ENCODE data around the gene CRYBG1. TPM values are rescaled to one million over a fixed set of nuclear protein-coding genes. Genes with fewer than 3 reads are reported as not detected.
"Not testable (repeated sequence)": the region's sequence is repeated elsewhere in the genome, so short reads cannot be mapped to it uniquely, and the experiment has no call there.

The CRYBG1 gene
- polyA plus RNA-seq, 6 donors from 2014 or later, result 9.7 to 19.0 (median 13.5) TPM

GRCh38 chr6:106511288-106512047, 151.0 kb downstream of the CRYBG1 start:
- DNase-seq (peak; percentile 29), ATAC-seq (ENCODE audit: low read depth in 2 of 2) (peak; percentile 9 to 11)
- Mint-ChIP-seq H3K27me3 (peaks cover 0 to 3% (median 0%) of the 10 kb centered on the region in 3 donors), H3K27ac (peak overlapping the region; percentile 78 to 96 (median 92)), H3K36me3 (no peaks in the 10 kb centered on the region), H3K4me3 (peak overlapping the region; percentile 91 to 99 (median 98)), H3K4me1 (peaks cover 36 to 57% (median 39%) of the 10 kb centered on the region in 3 donors), H3K9me3 (no peaks in the 10 kb centered on the region)

DNA sequence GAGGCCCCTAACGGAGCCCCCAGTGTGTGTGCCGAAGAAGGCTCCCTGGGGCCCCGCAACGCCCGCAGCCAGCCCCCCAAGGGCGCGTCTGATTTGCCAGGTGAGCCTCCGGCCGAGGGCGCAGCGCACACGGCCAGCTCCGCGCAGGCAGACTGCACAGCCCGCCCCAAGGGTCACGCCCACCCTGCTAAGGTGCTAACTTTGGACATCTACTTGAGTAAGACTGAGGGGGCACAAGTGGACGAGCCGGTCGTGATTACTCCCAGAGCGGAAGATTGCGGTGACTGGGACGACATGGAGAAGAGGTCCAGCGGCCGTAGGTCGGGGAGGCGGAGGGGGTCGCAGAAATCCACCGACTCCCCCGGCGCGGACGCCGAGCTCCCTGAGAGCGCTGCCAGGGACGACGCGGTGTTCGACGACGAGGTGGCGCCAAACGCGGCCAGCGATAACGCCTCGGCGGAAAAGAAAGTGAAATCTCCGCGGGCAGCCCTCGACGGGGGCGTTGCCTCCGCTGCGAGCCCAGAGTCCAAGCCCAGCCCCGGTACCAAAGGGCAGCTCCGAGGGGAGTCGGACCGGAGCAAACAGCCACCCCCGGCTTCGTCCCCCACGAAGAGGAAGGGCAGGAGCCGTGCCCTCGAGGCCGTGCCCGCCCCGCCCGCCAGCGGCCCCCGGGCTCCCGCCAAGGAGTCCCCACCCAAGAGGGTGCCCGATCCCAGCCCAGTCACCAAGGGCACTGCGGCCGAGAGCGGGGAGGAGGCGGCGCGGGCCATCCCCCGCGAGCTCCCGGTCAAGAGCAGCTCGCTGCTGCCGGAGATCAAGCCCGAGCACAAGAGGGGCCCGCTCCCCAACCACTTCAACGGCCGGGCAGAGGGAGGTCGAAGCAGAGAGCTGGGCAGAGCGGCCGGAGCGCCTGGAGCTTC, 151.8 kb downstream of the CRYBG1 start:
- H3K36me3 Mint-ChIP-seq, result no peaks in the 10 kb centered on the region
- peak overlapping the region; percentile 91 to 99 (median 98) for H3K4me3 Mint-ChIP-seq
- H3K27ac Mint-ChIP-seq, result peak overlapping the region; percentile 84 to 98 (median 94)

GRCh38 chr6:106512968-106513574, 152.6 kb downstream of the CRYBG1 start:
- no peaks in the 10 kb centered on the region for H3K9me3 Mint-ChIP-seq
- peaks cover 39 to 68% (median 45%) of the 10 kb centered on the region in 3 donors for H3K4me1 Mint-ChIP-seq
- H3K36me3 Mint-ChIP-seq, result no peaks in the 10 kb centered on the region
- H3K27me3 Mint-ChIP-seq, result no peaks in the 10 kb centered on the region
- DNase-seq (peak; percentile 8), ATAC-seq (ENCODE audit: low read depth in 2 of 2) (no peak)
- peak overlapping the region; percentile 91 to 99 (median 98) for H3K4me3 Mint-ChIP-seq
- peak overlapping the region; percentile 69 to 97 (median 91) for H3K27ac Mint-ChIP-seq

More for the DNA sequence above, 151.8 kb downstream of the CRYBG1 start:
- Mint-ChIP-seq H3K9me3 (no peaks in the 10 kb centered on the region), H3K27me3 (no peaks in the 10 kb centered on the region), H3K4me1 (peaks cover 39 to 64% (median 45%) of the 10 kb centered on the region in 3 donors)
- DNase-seq (peak; percentile 81), ATAC-seq (ENCODE audit: low read depth in 2 of 2) (peak; percentile 65 to 67)

DNA sequence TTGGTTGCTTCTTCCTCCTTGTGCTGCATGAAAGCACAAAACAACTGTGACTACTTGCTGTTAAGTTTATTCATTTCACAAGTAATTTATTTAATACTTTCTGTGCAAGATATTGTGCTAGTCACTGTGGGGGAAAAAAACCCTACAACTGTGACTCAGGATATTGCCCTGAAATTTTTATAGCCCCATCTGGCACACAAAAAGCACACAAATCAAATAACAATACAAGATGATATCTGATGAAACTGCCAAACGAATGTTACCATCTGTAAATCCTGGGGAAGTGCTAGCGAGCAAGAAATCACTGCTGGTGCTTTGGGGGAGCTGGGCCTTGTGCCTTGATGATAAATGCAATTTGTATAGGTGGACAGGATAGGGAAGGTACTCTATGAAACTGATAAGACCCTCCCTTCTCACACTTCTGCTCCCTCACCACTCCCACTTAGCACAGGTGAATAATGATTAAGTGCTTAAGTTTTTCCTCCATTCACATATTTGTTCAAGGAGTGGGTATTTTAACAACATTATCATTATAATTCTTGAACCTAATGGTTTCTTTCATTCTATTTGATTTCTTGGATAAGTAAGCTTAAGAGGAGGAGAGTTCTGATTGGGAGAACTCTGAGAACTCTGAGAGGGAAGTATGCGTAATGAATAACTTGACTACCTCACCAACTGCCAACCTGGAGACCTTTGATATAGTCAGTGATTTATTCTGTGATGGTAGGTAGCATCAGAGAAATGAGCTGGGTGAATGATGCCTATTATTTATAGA, 153.5 kb downstream of the CRYBG1 start:
- ATAC-seq (ENCODE audit: low read depth in 2 of 2) (no peak), DNase-seq (peak; percentile 39)
- Mint-ChIP-seq H3K9me3 (no peaks in the 10 kb centered on the region), H3K4me3 (peak overlapping the region; percentile 91 to 99 (median 98)), H3K27ac (peak overlapping the region; percentile 69 to 97 (median 91)), H3K4me1 (peaks cover 40 to 69% (median 47%) of the 10 kb centered on the region in 3 donors), H3K27me3 (no peaks in the 10 kb centered on the region), H3K36me3 (no peaks in the 10 kb centered on the region)

GRCh38 chr6:106514583-106514885, 154.0 kb downstream of the CRYBG1 start:
- Mint-ChIP-seq H3K4me1 (peaks cover 43 to 69% (median 49%) of the 10 kb centered on the region in 3 donors), H3K9me3 (no peaks in the 10 kb centered on the region), H3K36me3 (no peaks in the 10 kb centered on the region), H3K27ac (peak overlapping the region in 2 of 6 donors; percentile 93 to 97), H3K27me3 (no peaks in the 10 kb centered on the region), H3K4me3 (peak overlapping the region; percentile 91 to 99 (median 98))
- DNase-seq, result no peak
- no peak for ATAC-seq (ENCODE audit: low read depth in 2 of 2)

GRCh38 chr6:106515582-106515981, 155.1 kb downstream of the CRYBG1 start:
- peak overlapping the region in 1 of 6 donors; percentile 30 for H3K27ac Mint-ChIP-seq
- peak overlapping the region in 4 of 8 donors; percentile 55 to 98 (median 78) for H3K4me3 Mint-ChIP-seq
- not testable (repeated sequence) for H3K36me3 Mint-ChIP-seq; DNase-seq; H3K9me3 Mint-ChIP-seq; H3K27me3 Mint-ChIP-seq; ATAC-seq (ENCODE audit: low read depth in 2 of 2)
- peaks cover 43 to 71% (median 49%) of the 10 kb centered on the region in 3 donors for H3K4me1 Mint-ChIP-seq

- no peaks in the 10 kb centered on the region for H3K9me3 Mint-ChIP-seq
- DNase-seq (no peak), ATAC-seq (ENCODE audit: low read depth in 2 of 2) (no peak)
- peaks cover 7 to 8% of the 10 kb centered on the region in 2 donors for H3K36me3 Mint-ChIP-seq
- H3K27ac Mint-ChIP-seq, result peak overlapping the region in 5 of 6 donors; percentile 31 to 91 (median 84)
- peak overlapping the region; percentile 52 to 83 (median 74) for H3K4me3 Mint-ChIP-seq
- no peaks in the 10 kb centered on the region for H3K27me3 Mint-ChIP-seq
- H3K4me1 Mint-ChIP-seq, result peaks cover 43 to 73% (median 50%) of the 10 kb centered on the region in 3 donors
Observed at GRCh38 chr6:106516616-106517015, 156.1 kb downstream of the CRYBG1 start.

DNA sequence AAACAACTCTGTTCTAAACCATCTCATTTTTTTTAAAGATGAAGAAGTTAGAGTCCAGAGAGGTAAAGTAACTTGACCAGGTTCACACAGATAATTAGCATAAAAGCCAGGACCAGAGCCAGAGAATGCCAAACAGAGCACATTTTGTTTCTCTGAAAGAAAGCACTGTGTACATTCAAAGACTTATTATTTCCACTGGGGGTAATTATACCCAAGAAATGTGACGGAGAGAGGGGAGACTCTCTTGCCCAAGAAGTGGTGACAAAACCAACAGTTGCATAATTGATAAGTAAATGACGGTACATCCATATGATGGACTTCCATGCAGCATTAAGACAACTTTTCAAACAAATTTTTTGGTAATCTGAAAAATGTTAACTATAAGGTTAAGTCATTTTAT, 157.2 kb downstream of the CRYBG1 start:
- H3K4me1 Mint-ChIP-seq, result peaks cover 43 to 83% (median 60%) of the 10 kb centered on the region in 3 donors
- no peak for DNase-seq
- peak overlapping the region in 1 of 8 donors; percentile 41 for H3K4me3 Mint-ChIP-seq
- no peak overlapping the region for H3K27ac Mint-ChIP-seq
- peaks cover 8 to 15% of the 10 kb centered on the region in 2 donors for H3K36me3 Mint-ChIP-seq
- H3K27me3 Mint-ChIP-seq, result no peaks in the 10 kb centered on the region
- no peaks in the 10 kb centered on the region for H3K9me3 Mint-ChIP-seq
- no peak for ATAC-seq (ENCODE audit: low read depth in 2 of 2)

DNA sequence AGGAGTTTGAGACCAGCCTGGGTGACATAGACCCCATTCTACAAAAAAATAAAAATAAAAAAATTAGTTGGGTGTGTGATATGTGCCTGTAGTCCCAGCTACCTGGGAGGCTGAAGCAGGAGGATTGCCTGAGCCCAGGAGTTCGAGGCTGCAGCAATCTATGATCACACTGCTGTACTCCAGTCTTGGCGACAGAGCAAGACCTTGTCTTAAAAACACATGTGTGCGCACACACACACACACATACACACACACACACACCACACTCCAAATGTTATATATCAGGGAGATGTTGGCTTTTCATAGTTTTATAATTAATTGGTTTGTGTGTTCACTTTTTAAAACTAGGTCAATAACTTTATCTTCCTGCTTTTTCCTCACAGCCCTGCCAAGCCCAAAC, 158.2 kb downstream of the CRYBG1 start:
- ATAC-seq (ENCODE audit: low read depth in 2 of 2) (no peak), DNase-seq (no peak)
- Mint-ChIP-seq H3K4me1 (peaks cover 48 to 85% (median 63%) of the 10 kb centered on the region in 3 donors), H3K36me3 (peaks cover 8 to 15% of the 10 kb centered on the region in 2 donors), H3K27me3 (no peaks in the 10 kb centered on the region), H3K9me3 (no peaks in the 10 kb centered on the region), H3K4me3 (peak overlapping the region in 5 of 8 donors; percentile 85 to 95 (median 88)), H3K27ac (peak overlapping the region in 1 of 6 donors; percentile 90)

- Mint-ChIP-seq H3K36me3 (peaks cover 8 to 15% of the 10 kb centered on the region in 2 donors), H3K4me3 (peak overlapping the region; percentile 85 to 95 (median 89)), H3K4me1 (peaks cover 40 to 84% (median 63%) of the 10 kb centered on the region in 3 donors), H3K9me3 (no peaks in the 10 kb centered on the region), H3K27me3 (no peaks in the 10 kb centered on the region), H3K27ac (peak overlapping the region; percentile 90 to 99 (median 96))
- DNase-seq (peak; percentile 75), ATAC-seq (ENCODE audit: low read depth in 2 of 2) (peak; percentile 70 to 72)
Observed at GRCh38 chr6:106519460-106520394, 159.2 kb downstream of the CRYBG1 start.

DNA sequence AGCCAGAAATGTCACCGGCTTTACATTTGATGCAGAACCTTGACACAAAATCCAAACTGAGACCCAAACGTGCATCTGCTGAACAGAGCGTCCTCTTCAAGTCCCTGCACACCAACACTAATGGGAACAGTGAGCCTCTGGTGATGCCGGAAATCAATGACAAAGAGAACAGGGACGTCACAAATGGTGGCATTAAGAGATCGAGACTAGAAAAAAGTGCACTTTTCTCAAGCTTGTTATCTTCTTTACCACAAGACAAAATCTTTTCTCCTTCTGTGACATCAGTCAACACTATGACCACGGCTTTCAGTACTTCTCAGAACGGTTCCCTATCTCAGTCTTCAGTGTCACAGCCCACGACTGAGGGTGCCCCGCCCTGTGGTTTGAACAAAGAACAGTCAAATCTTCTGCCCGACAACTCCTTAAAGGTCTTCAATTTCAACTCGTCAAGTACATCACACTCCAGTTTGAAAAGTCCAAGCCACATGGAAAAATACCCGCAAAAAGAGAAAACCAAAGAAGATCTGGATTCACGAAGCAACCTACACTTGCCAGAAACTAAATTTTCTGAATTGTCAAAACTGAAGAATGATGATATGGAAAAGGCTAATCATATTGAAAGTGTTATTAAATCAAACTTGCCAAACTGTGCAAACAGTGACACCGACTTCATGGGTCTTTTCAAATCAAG, 160.3 kb downstream of the CRYBG1 start:
- DNase-seq, result peak; percentile 75
- ATAC-seq (ENCODE audit: low read depth in 2 of 2), result peak; percentile 80 to 81

More for the DNA sequence above, 160.3 kb downstream of the CRYBG1 start:
- Mint-ChIP-seq H3K4me3 (peak overlapping the region; percentile 85 to 95 (median 89)), H3K27ac (peak overlapping the region; percentile 90 to 99 (median 96)), H3K4me1 (peaks cover 45 to 85% (median 75%) of the 10 kb centered on the region in 3 donors), H3K27me3 (no peaks in the 10 kb centered on the region), H3K36me3 (peaks cover 8 to 15% of the 10 kb centered on the region in 2 donors), H3K9me3 (no peaks in the 10 kb centered on the region)

All from naive B cell (primary cell).